ENCODE data around the gene GLOD5. TPM values are rescaled to one million over a fixed set of nuclear protein-coding genes. Genes with fewer than 3 reads are reported as not detected.

GLOD5 gene
- total RNA-seq, 4 donors from 2014 or later, result 15.2 to 15.3 TPM; not detected in 2

DNA sequence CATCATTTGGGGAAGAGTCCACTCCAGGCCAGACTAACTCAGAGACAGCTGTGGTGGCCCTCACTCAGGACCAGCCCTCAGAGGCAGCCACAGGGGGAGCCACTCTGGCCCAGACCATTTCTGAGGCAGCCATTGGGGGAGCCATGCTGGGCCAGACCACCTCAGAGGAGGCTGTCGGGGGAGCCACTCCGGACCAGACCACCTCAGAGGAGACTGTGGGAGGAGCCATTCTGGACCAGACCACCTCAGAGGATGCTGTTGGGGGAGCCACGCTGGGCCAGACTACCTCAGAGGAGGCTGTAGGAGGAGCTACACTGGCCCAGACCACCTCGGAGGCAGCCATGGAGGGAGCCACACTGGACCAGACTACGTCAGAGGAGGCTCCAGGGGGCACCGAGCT, 61.5 kb downstream of the GLOD5 start:
- TF ChIP-seq, protein P1, sequence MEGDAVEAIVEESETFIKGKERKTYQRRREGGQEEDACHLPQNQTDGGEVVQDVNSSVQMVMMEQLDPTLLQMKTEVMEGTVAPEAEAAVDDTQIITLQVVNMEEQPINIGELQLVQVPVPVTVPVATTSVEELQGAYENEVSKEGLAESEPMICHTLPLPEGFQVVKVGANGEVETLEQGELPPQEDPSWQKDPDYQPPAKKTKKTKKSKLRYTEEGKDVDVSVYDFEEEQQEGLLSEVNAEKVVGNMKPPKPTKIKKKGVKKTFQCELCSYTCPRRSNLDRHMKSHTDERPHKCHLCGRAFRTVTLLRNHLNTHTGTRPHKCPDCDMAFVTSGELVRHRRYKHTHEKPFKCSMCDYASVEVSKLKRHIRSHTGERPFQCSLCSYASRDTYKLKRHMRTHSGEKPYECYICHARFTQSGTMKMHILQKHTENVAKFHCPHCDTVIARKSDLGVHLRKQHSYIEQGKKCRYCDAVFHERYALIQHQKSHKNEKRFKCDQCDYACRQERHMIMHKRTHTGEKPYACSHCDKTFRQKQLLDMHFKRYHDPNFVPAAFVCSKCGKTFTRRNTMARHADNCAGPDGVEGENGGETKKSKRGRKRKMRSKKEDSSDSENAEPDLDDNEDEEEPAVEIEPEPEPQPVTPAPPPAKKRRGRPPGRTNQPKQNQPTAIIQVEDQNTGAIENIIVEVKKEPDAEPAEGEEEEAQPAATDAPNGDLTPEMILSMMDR (IDR thresholded peaks at IDR 0.05), result no peak
- TF ChIP-seq POLR2A (IDR thresholded peaks at IDR 0.05), result no peak
- H3K9me3 ChIP-seq, result no peaks in the 10 kb centered on the region
- no peaks in the 10 kb centered on the region for H3K27me3 ChIP-seq
- no peak overlapping the region for H3K4me3 ChIP-seq
- H3K27ac ChIP-seq, result no peak overlapping the region
- peaks cover 0 to 13% (median 0%) of the 10 kb centered on the region in 3 donors for H3K36me3 ChIP-seq
- DNase-seq, result no peak
- H3K4me1 ChIP-seq, result no peaks in the 10 kb centered on the region

Small RNA genes lying within 50 kb of the gene (small RNA-seq; reads per million reads assigned to genes)
- gene RNU6-1056P (0 reads per million in 2 donors), gene RNU6-29P (0 reads per million in 2 donors)

Other genes starting within 250 kb of the GLOD5 start
- 100 to 1,000 TPM in 3 of 4 donors, 10 to 100 TPM in 1; 47.0 to 189 (median 134) TPM for gene EBP, start 239.9 kb upstream of the GLOD5 start, total RNA-seq
- gene TBC1D25, start 222.0 kb upstream of the GLOD5 start, total RNA-seq, result 10 to 100 TPM in 2 of 4 donors, 1 to 10 TPM in 2; 9.3 to 14.9 (median 11.3) TPM
- gene RBM3, start 187.3 kb upstream of the GLOD5 start, total RNA-seq, result 100 to 1,000 TPM; 118 to 178 (median 151) TPM
- gene WDR13, start 164.3 kb upstream of the GLOD5 start, total RNA-seq, result 100 to 1,000 TPM in 2 of 4 donors, 10 to 100 TPM in 2; 95.1 to 218 (median 107) TPM
- 10 to 100 TPM in 1 of 4 donors, 1 to 10 TPM in 3; 3.5 to 45.4 (median 7.6) TPM for gene WAS, start 77.9 kb upstream of the GLOD5 start, total RNA-seq
- 1 to 10 TPM; 2.5 to 7.4 (median 4.2) TPM for gene SUV39H1, start 65.0 kb upstream of the GLOD5 start, total RNA-seq
- not detected for gene GATA1, start 24.8 kb downstream of the GLOD5 start, total RNA-seq
- 100 to 1,000 TPM; 102 to 156 (median 134) TPM for gene HDAC6, start 40.3 kb downstream of the GLOD5 start, total RNA-seq
- not detected for gene ERAS, start 64.8 kb downstream of the GLOD5 start, total RNA-seq
- gene PCSK1N, start 73.9 kb downstream of the GLOD5 start, total RNA-seq, result 10 to 100 TPM in 3 of 4 donors, not detected in 1; 19.0 to 49.2 (median 33.5) TPM
- 10 to 100 TPM; 33.8 to 67.9 (median 54.5) TPM for gene TIMM17B, start 136.0 kb downstream of the GLOD5 start, total RNA-seq
- 10 to 100 TPM; 63.3 to 86.6 (median 70.1) TPM for gene PQBP1, start 136.2 kb downstream of the GLOD5 start, total RNA-seq
- gene SLC35A2, start 149.9 kb downstream of the GLOD5 start, total RNA-seq, result 10 to 100 TPM; 14.0 to 43.3 (median 21.5) TPM
- 10 to 100 TPM; 17.3 to 24.8 (median 19.1) TPM for gene PIM2, start 157.3 kb downstream of the GLOD5 start, total RNA-seq
- gene OTUD5, start 195.9 kb downstream of the GLOD5 start, total RNA-seq, result 10 to 100 TPM; 49.7 to 79.2 (median 71.0) TPM
- gene KCND1, start 210.1 kb downstream of the GLOD5 start, total RNA-seq, result 1 to 10 TPM in 3 of 4 donors, under 1 TPM in 1; 0.35 to 5.8 (median 1.7) TPM
- 100 to 1,000 TPM in 1 of 4 donors, 10 to 100 TPM in 3; 32.4 to 139 (median 70.9) TPM for gene GRIPAP1, start 240.5 kb downstream of the GLOD5 start, total RNA-seq

Data from Peyer's patch (tissue), 4 donors.